ENCODE data around the gene DYNC1H1. TPM values are rescaled to one million over a fixed set of nuclear protein-coding genes. Genes with fewer than 3 reads are reported as not detected.

DYNC1H1 gene
- total RNA-seq, 1 experiment from 2014 or later: 361 TPM

DNA sequence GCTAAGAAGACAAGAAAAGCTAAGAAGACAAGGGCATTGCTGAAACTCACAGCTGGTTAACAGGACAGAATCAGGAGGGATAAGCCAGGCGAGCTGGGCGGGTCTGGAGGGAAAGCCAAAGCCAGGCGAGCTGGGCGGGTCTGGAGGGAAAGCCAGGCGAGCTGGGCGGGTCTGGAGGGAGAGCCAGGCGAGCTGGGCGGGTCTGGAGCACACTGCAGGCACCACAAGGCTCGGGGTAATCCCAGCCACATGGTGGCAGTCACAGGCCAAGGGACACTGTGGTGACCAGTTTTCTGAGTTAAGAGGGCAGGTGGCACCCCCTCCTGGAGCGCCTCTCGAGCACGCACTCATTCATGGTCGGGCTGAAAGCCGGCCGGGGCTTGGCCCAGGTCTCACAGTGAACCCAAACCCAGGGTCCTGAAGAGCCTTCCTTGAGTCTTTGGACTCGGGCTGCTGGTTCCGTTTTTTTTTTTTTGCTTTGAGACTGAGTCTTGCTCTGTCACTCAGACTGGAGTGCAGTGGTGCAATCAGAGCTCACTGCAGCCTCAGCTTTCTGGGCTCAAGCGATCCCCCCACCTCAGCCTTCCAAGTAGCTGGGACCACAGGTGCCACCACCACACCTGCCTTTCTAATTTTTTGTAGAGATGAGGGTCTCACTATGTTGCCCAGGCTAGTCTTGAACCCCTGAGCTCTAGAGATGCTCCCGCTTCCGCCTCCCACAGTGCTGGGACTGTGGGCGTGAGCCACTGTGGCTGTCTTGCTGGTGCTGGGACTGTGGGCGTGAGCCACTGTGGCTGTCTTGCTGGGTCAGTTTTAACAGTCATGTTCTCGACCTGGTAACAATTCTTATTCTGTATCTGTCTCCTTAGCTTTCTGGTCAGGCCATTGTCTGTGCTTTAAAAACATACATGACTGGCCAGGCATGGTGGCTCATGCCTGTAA lies 82.2 kb downstream of the DYNC1H1 start:
- no peak overlapping the region for H2AFZ ChIP-seq (ENCODE audit: low read depth, low read length, poor library complexity, severe bottlenecking)
- ChIA-PET CTCF (interaction anchor here (0.6 to 2.4 kb wide), 13 partner anchors 10 to 271 kb away, joined by 3 to 41 read pairs (median 4); no protein-coding TSS in a partner anchor), RAD21 (ENCODE audit: low non-redundant PET in 1 of 2, low total read pairs in 2 of 2, uncharacterized antibody in 2 of 2, unreplicated experiment in 2 of 2) (interaction anchor here (0.5 to 1.6 kb wide), 7 partner anchors 8 to 478 kb away, joined by 3 to 13 read pairs (median 6); no protein-coding TSS in a partner anchor), POLR2A (interaction anchor here (0.6 to 1.2 kb wide), 3 partner anchors 16 to 62 kb away, joined by 3 to 4 read pairs (median 3); no protein-coding TSS in a partner anchor)
- TF ChIP-seq TCF7L2 (IDR thresholded peaks at IDR 0.05; ENCODE audit: borderline replicate concordance, extremely low read depth, insufficient read depth, insufficient read length): no peak
- TF ChIP-seq, protein P1, sequence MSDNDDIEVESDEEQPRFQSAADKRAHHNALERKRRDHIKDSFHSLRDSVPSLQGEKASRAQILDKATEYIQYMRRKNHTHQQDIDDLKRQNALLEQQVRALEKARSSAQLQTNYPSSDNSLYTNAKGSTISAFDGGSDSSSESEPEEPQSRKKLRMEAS (IDR thresholded peaks at IDR 0.05): peak; percentile 66; the same call in 1 of the 2 replicates
- TF ChIP-seq, protein P2, sequence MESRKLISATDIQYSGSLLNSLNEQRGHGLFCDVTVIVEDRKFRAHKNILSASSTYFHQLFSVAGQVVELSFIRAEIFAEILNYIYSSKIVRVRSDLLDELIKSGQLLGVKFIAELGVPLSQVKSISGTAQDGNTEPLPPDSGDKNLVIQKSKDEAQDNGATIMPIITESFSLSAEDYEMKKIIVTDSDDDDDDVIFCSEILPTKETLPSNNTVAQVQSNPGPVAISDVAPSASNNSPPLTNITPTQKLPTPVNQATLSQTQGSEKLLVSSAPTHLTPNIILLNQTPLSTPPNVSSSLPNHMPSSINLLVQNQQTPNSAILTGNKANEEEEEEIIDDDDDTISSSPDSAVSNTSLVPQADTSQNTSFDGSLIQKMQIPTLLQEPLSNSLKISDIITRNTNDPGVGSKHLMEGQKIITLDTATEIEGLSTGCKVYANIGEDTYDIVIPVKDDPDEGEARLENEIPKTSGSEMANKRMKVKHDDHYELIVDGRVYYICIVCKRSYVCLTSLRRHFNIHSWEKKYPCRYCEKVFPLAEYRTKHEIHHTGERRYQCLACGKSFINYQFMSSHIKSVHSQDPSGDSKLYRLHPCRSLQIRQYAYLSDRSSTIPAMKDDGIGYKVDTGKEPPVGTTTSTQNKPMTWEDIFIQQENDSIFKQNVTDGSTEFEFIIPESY (IDR thresholded peaks at IDR 0.05; ENCODE audit: extremely low read depth, insufficient replicate concordance, low read length): no peak
- TF ChIP-seq POLR2AphosphoS5 (IDR thresholded peaks at IDR 0.05; ENCODE audit: low read depth, low read length): peak; percentile 32; the same call in 1 of the 2 replicates
- TF ChIP-seq, protein P3, sequence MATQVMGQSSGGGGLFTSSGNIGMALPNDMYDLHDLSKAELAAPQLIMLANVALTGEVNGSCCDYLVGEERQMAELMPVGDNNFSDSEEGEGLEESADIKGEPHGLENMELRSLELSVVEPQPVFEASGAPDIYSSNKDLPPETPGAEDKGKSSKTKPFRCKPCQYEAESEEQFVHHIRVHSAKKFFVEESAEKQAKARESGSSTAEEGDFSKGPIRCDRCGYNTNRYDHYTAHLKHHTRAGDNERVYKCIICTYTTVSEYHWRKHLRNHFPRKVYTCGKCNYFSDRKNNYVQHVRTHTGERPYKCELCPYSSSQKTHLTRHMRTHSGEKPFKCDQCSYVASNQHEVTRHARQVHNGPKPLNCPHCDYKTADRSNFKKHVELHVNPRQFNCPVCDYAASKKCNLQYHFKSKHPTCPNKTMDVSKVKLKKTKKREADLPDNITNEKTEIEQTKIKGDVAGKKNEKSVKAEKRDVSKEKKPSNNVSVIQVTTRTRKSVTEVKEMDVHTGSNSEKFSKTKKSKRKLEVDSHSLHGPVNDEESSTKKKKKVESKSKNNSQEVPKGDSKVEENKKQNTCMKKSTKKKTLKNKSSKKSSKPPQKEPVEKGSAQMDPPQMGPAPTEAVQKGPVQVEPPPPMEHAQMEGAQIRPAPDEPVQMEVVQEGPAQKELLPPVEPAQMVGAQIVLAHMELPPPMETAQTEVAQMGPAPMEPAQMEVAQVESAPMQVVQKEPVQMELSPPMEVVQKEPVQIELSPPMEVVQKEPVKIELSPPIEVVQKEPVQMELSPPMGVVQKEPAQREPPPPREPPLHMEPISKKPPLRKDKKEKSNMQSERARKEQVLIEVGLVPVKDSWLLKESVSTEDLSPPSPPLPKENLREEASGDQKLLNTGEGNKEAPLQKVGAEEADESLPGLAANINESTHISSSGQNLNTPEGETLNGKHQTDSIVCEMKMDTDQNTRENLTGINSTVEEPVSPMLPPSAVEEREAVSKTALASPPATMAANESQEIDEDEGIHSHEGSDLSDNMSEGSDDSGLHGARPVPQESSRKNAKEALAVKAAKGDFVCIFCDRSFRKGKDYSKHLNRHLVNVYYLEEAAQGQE (IDR thresholded peaks at IDR 0.05; ENCODE audit: low read depth): no peak
- no peak for TF ChIP-seq SP1 (IDR thresholded peaks at IDR 0.05; ENCODE audit: low read depth)
- peak; percentile 78 to 99 (median 80) for TF ChIP-seq CTCF (IDR thresholded peaks at IDR 0.05 in 2 of 3, conservative IDR thresholded peaks at IDR 0.05 in 1 of 3; ENCODE audit: borderline replicate concordance in 1 of 3, insufficient read depth in 1 of 3, low read depth in 2 of 3, low read length in 2 of 3)
- TF ChIP-seq RAD21 (IDR thresholded peaks at IDR 0.05; ENCODE audit: low read depth): peak; percentile 94
- TF ChIP-seq ZNF274 (IDR thresholded peaks at IDR 0.05; ENCODE audit: low read depth, low read length): no peak
- TF ChIP-seq EZH2phosphoT487 (IDR thresholded peaks at IDR 0.05; ENCODE audit: borderline replicate concordance): no peak
- H3K4me1 ChIP-seq (ENCODE audit: control insufficient read depth in 1 of 2, insufficient read depth in 2 of 2, low read length in 2 of 2): peaks cover 0 to 10% of the 10 kb centered on the region in 2 experiments; a peak in 2 of 4 replicates
- H3K27me3 ChIP-seq (ENCODE audit: insufficient read depth, low read length): no peaks in the 10 kb centered on the region
- H3K4me3 ChIP-seq (replicated peaks in 1 of 2; ENCODE audit: low read depth in 1 of 2, low read length in 2 of 2): no peak overlapping the region
- ATAC-seq (peak; percentile 99), DNase-seq (ENCODE audit: low read depth, low spot score) (peak; percentile 82)
- BruUV-seq (replicated peaks): no TSS peak
- no peaks in the 10 kb centered on the region for H3K9me2 ChIP-seq (ENCODE audit: insufficient read depth)
- H3K9me3 ChIP-seq (ENCODE audit: control insufficient read depth in 1 of 2, insufficient read depth in 1 of 2, low read depth in 1 of 2, low read length in 2 of 2): no peaks in the 10 kb centered on the region
- intact Hi-C loops (cut with micrococcal nuclease): loop anchor here (1.0 to 5.0 kb wide), 4 partner anchors 50 to 339 kb away; no protein-coding TSS in a partner anchor
- no peak overlapping the region for H3K4me2 ChIP-seq (ENCODE audit: low read length)
- no peaks in the 10 kb centered on the region for H4K20me1 ChIP-seq (ENCODE audit: insufficient read depth)
- H3K27ac ChIP-seq (ENCODE audit: low read depth, low read length): peak overlapping the region; percentile 29
- H3K9ac ChIP-seq (ENCODE audit: low read length): no peak overlapping the region
- H3K36me3 ChIP-seq (ENCODE audit: control insufficient read depth in 1 of 2, insufficient read depth in 2 of 2, low read length in 2 of 2): peaks cover 54 to 56% of the 10 kb centered on the region in 2 experiments
- no peaks in the 10 kb centered on the region for H3K79me2 ChIP-seq (ENCODE audit: insufficient read depth, low read length)

Measured in HCT116 (cell line).